Activated T-cell treated with anti-CD3 and anti-CD28 coated beads, Interleukin-2, amount 50 U/mL, for 1 hour (primary cell): ENCODE results near the gene FBXL12.
"Not testable (repeated sequence)": the region's sequence is repeated elsewhere in the genome, so short reads cannot be mapped to it uniquely, and the experiment has no call there.

Source experiments
- DNase-seq: peaks from one replicate; pipeline ENCODE4 v3.0.0-alpha.2; 2020

FBXL12 gene

GRCh38 chr19:9791552-9792205 lies 27.2 kb downstream of the FBXL12 start:
- peak; percentile 92 for DNase-seq

- not testable (repeated sequence) for DNase-seq
Measured at GRCh38 chr19:9791073-9791367, 27.9 kb downstream of the FBXL12 start.

- not testable (repeated sequence) for DNase-seq
Measured at GRCh38 chr19:9789579-9789978, 29.3 kb downstream of the FBXL12 start.

- no peak for DNase-seq
Measured at GRCh38 chr19:9789066-9789465, 29.8 kb downstream of the FBXL12 start.

- not testable (repeated sequence) for DNase-seq
Measured at GRCh38 chr19:9788604-9789003, 30.3 kb downstream of the FBXL12 start.

- no peak for DNase-seq
Measured at GRCh38 chr19:9786819-9787218, 32.1 kb downstream of the FBXL12 start.

- no peak for DNase-seq
Measured at GRCh38 chr19:9786342-9786741, 32.5 kb downstream of the FBXL12 start.

GRCh38 chr19:9785367-9786331 lies 33.2 kb downstream of the FBXL12 start:
- DNase-seq, result peak; percentile 90

- DNase-seq, result not testable (repeated sequence)
Measured at GRCh38 chr19:9784163-9784496, 34.7 kb downstream of the FBXL12 start.

- no peak for DNase-seq
Measured at GRCh38 chr19:9782338-9782737, 36.5 kb downstream of the FBXL12 start.

GRCh38 chr19:9768175-9769112 lies 50.4 kb downstream of the FBXL12 start, which contains the start of gene ZNF846:
Gene ZNF846 (minus strand): TSS chr19:9768738. CDS start chr19:9764950, 3,788 bp downstream.
- peak; percentile 94 for DNase-seq
